ENCODE results near the gene SRP68. TPM values are rescaled to one million over a fixed set of nuclear protein-coding genes. Genes with fewer than 3 reads are reported as not detected.

The SRP68 gene
- total RNA-seq, 6 experiments from 2014 or later = 95.3 to 104 (median 100.0) TPM

DNA sequence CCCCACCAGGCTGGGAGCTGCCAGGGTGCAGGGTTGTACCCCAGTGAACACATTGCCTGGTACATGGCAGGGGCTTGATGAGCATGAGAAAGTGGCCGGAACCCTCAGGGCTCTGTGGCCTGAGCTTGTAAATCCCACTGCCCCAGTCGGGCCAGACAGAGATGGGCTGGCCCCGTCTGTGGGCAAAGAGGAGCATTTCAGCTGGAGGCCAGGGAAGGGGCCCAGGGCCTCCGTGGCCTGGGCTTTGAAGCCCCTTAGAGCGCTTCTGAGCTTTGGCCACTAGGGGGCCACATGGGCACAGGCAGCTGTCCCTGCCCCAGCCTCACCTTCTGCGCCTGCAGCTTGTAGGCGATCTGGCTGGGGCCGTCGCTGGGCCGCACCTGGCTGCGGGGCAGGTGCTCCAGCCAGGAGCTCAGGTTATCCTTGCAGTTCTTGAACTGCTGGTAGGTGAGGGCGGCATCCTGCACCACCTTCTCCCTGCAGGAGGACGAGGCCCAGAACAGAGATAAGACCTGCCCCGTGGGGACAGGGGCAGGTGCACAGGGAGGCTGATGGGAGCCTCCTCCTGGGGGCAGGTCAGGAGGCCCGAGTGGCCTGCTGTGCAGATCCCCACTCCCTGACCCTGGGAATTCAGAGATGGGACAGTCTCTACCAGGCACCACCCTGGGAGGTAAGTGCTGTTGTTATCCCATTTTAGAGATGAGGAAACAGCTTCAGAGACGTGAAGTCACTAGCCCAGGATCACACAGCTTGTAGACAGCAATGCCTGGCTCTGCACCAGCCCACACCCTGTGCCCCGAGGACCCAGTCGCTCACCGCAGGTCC lies 58.0 kb downstream of the SRP68 start:
- Mint-ChIP-seq H3K27ac (no peak overlapping the region), H3K4me3 (no peak overlapping the region), H3K27me3 (ENCODE audit: insufficient read depth) (peaks cover 15% of the 10 kb centered on the region), H3K9me3 (no peaks in the 10 kb centered on the region; the same call in 1 of the 2 replicates), H3K36me3 (ENCODE audit: low read depth) (peaks cover 5% of the 10 kb centered on the region), H3K4me1 (ENCODE audit: low read depth) (peaks cover 11% of the 10 kb centered on the region)
- TF ChIP-seq, protein P1, sequence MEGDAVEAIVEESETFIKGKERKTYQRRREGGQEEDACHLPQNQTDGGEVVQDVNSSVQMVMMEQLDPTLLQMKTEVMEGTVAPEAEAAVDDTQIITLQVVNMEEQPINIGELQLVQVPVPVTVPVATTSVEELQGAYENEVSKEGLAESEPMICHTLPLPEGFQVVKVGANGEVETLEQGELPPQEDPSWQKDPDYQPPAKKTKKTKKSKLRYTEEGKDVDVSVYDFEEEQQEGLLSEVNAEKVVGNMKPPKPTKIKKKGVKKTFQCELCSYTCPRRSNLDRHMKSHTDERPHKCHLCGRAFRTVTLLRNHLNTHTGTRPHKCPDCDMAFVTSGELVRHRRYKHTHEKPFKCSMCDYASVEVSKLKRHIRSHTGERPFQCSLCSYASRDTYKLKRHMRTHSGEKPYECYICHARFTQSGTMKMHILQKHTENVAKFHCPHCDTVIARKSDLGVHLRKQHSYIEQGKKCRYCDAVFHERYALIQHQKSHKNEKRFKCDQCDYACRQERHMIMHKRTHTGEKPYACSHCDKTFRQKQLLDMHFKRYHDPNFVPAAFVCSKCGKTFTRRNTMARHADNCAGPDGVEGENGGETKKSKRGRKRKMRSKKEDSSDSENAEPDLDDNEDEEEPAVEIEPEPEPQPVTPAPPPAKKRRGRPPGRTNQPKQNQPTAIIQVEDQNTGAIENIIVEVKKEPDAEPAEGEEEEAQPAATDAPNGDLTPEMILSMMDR (IDR thresholded peaks at IDR 0.05) = peak; percentile 99
- peak; percentile 32 for DNase-seq

DNA sequence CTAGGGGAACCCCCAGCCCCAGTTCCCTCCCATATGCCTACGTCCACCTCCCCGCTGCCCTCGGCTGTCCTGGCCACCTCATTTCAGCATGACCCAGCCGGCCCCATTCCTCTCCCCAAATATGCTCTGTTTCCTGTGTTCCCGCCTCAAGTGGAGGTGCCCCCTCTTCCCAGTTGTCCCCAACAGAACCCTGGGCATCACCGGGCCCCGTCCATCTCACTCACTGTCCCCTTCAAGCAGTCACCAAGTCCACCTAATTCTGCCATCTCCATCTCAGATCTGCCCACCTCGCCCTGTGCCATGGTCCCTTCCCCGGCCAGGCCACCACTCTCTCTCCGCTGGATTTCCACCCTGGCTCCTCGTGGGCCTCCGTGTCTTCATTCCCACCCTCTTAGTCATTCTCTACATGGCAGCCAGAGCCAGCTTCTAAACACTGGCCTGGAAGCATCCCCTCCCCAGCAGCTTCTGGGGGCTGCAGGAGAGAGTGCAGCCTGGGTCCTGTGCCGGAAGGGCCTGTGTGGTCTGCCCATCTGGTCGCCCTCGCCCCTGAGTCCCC lies 58.9 kb downstream of the SRP68 start:
- H3K4me1 Mint-ChIP-seq (ENCODE audit: low read depth) = peaks cover 11% of the 10 kb centered on the region
- no peak overlapping the region for H3K4me3 Mint-ChIP-seq
- DNase-seq = no peak
- peaks cover 19% of the 10 kb centered on the region for H3K27me3 Mint-ChIP-seq (ENCODE audit: insufficient read depth)
- TF ChIP-seq, protein P1 (IDR thresholded peaks at IDR 0.05) = no peak
- no peak overlapping the region for H3K27ac Mint-ChIP-seq
- no peaks in the 10 kb centered on the region; the same call in 1 of the 2 replicates for H3K9me3 Mint-ChIP-seq
- H3K36me3 Mint-ChIP-seq (ENCODE audit: low read depth) = peaks cover 5% of the 10 kb centered on the region

DNA sequence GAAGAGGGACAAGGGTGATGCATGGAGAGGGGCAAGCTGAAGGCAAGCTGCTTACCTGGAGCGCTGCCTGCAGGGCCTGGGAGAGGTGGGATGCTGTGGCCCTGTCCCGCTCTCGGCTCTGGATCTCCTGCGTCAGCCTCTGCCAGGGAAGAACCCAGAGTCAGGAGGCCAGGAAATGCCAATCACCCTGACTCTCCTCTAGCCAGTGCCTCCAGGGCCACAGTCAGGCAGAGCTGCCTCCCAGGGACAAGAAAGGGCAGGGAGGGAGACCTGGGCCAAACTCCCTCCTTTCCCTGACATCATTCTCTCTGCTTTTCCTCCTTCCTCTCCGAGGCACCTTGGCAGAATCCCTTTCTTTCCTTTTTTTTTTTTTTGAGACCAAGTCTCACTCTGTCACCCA lies 60.4 kb downstream of the SRP68 start:
- TF ChIP-seq, protein P1 (IDR thresholded peaks at IDR 0.05) = no peak
- H3K4me3 Mint-ChIP-seq = no peak overlapping the region
- H3K27me3 Mint-ChIP-seq (ENCODE audit: insufficient read depth) = peaks cover 21% of the 10 kb centered on the region
- H3K4me1 Mint-ChIP-seq (ENCODE audit: low read depth) = peaks cover 11% of the 10 kb centered on the region
- no peak overlapping the region for H3K27ac Mint-ChIP-seq
- DNase-seq = no peak
- H3K9me3 Mint-ChIP-seq = no peaks in the 10 kb centered on the region; the same call in 1 of the 2 replicates
- H3K36me3 Mint-ChIP-seq (ENCODE audit: low read depth) = peaks cover 5% of the 10 kb centered on the region

DNA sequence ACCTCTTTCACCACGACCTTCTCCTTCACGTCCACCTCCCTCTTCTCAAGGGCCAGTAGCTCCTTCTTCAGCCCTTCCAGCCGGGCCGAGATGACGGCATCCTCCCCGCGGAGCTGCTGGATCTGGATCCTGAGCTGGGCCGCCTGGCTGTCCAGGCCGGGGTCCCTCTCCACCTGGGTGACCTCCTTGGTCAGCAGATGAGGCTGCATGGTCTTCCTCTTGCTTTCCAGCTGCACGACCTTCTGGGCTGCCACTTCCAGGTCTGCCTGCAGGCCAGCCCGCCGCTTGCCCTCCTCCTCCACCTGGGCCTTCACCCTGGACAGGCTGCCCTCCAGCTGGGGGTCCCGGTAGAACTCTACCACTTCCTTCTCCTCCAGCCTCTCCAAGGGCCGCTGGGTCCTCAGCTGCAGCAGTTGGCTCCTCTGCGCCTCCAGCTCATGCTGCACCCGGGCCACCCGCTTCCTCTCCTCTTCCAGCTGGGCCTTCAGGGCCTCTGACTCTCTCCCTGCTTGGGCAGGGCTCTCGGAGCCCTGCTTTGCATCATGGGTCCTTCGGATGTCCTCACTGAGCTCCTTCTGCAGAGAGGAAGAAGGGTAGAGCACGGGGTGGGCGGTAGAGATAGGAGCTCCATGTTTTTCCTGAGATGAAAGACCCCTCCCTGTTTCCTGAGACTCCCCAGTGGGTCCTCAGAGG lies 62.2 kb downstream of the SRP68 start:
- H3K36me3 Mint-ChIP-seq (ENCODE audit: low read depth) = peaks cover 9% of the 10 kb centered on the region
- no peak overlapping the region for H3K4me3 Mint-ChIP-seq
- peaks cover 11% of the 10 kb centered on the region for H3K27me3 Mint-ChIP-seq (ENCODE audit: insufficient read depth)
- TF ChIP-seq, protein P1 (IDR thresholded peaks at IDR 0.05) = no peak
- no peaks in the 10 kb centered on the region; the same call in 1 of the 2 replicates for H3K9me3 Mint-ChIP-seq
- DNase-seq = no peak
- no peak overlapping the region for H3K27ac Mint-ChIP-seq
- peaks cover 19% of the 10 kb centered on the region for H3K4me1 Mint-ChIP-seq (ENCODE audit: low read depth)

DNA sequence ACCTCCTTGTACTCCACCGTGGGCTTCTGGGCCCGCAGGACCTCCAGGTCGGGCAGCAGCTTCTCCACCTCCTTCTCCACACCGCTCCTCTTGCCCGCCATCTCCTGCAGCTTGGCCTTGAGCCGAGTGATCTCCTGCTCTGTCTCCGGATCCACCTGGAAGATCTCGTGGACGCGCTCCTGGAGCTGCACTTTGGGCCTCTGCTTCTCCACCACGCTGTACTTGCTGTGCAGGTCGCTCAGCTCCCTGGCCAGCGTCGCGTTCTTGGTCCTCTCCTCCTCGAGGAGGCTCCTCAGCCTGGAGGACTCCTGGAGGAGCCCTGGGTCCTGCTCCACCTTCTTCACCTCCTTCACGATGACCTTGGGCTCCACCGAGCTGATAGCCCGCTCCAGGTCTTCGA lies 62.9 kb downstream of the SRP68 start:
- H3K27ac Mint-ChIP-seq = no peak overlapping the region
- no peak overlapping the region for H3K4me3 Mint-ChIP-seq
- H3K27me3 Mint-ChIP-seq (ENCODE audit: insufficient read depth) = peaks cover 10% of the 10 kb centered on the region
- TF ChIP-seq, protein P1 (IDR thresholded peaks at IDR 0.05) = no peak
- DNase-seq = no peak
- H3K36me3 Mint-ChIP-seq (ENCODE audit: low read depth) = peaks cover 10% of the 10 kb centered on the region
- H3K9me3 Mint-ChIP-seq = no peaks in the 10 kb centered on the region; the same call in 1 of the 2 replicates
- H3K4me1 Mint-ChIP-seq (ENCODE audit: low read depth) = peaks cover 20% of the 10 kb centered on the region

All from HFFc6 (cell line).